ENCODE data around the gene CCNG1. TPM values are rescaled to one million over a fixed set of nuclear protein-coding genes. Genes with fewer than 3 reads are reported as not detected.

Gene CCNG1
- total RNA-seq, 1 donor from 2014 or later, result 202 TPM

DNA sequence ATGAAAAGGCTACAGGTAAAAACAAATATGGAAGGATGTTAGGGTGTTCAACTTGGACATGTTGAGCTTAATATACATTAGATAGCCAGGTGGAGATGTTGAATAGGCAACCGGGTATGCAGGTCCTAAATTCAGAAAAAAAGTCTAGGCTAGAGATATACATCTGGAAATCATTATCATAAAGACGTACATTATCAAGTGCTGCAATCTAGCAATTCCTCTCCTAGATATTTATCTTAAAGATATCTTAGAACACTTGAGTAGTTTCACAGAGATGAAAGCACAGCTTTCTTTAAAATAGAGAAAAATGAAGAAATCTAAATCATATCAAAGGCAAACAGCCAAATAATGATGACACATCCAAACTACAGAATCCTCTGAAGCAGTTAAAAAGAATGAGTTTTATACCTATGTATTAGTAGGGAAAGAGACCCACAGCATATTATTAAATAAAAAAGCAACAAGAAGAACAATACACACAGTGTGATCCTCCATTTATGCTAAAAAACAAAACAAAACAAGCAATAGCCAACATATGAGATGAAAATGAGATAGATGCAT is 18.7 kb downstream of the CCNG1 start:
- no peak overlapping the region for H3K27ac Mint-ChIP-seq (ENCODE audit: unreplicated experiment)
- TF ChIP-seq CTCF (conservative IDR thresholded peaks at IDR 0.05), result no peak

DNA sequence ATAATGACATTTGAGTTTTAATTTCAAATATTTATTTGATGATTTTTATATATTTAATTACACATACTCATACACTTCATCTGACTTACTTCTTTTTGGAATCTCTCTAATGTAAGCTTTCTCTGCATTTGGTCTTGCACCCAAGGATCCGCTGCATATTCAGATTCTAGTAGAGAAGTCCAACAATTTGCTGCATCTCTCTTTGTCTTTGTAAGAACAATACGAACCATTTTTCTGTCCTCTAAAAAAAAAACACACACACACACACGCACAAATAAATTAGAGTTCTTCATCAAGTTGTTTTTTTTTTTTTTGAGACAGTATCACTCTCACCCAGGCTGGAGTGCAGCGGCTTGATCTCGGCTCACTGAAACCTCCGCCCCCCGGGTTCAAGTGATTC is 19.4 kb downstream of the CCNG1 start:
- no peak overlapping the region for H3K27ac Mint-ChIP-seq (ENCODE audit: unreplicated experiment)

More for the DNA sequence above, 18.7 kb downstream of the CCNG1 start:
- peaks cover 4% of the 10 kb centered on the region for H3K27me3 Mint-ChIP-seq (ENCODE audit: low read depth)
- peaks cover 21% of the 10 kb centered on the region for H3K36me3 Mint-ChIP-seq (ENCODE audit: low read depth)
- H3K4me3 Mint-ChIP-seq, result peak overlapping the region; percentile 78
- H3K4me1 Mint-ChIP-seq, result peaks cover 28% of the 10 kb centered on the region
- peaks cover 2% of the 10 kb centered on the region for H3K9me3 Mint-ChIP-seq
- DNase-seq (ENCODE audit: low read depth, low spot score), result no peak

DNA sequence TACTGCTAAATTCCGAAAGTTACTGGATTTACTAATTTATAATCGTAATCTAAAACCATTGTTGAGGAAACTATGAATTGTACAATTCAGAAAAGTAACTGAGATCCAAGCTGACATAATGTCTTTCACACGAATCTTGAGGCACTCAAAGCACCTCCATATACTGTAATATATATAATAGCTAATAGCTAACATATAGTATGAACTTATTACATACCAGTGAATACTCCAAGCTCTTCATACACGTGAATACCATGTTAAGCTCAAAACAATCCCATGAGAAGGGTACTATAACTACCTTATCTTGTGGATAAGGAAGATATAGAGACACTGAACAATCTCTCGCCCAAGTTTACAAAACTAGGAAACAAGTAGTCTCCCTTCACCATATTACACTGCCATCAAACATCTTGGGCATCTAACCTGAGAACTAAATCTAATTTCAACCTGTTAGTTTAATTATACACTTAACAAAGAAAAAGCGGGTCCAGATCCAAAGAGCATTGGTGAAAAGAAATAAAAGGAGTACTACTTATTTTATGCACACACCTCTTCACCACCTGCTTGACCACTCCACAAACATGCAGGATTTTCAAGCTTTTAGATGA is 21.5 kb downstream of the CCNG1 start:
- H3K27ac Mint-ChIP-seq (ENCODE audit: unreplicated experiment), result peak overlapping the region; percentile 100
- H3K36me3 Mint-ChIP-seq (ENCODE audit: low read depth), result peaks cover 16% of the 10 kb centered on the region
- H3K27me3 Mint-ChIP-seq (ENCODE audit: low read depth), result peaks cover 4% of the 10 kb centered on the region
- peak overlapping the region; percentile 96 for H3K4me3 Mint-ChIP-seq
- TF ChIP-seq CTCF (conservative IDR thresholded peaks at IDR 0.05), result no peak
- peaks cover 2% of the 10 kb centered on the region for H3K9me3 Mint-ChIP-seq
- no peak for DNase-seq (ENCODE audit: low read depth, low spot score)
- H3K4me1 Mint-ChIP-seq, result peaks cover 44% of the 10 kb centered on the region

More for the DNA sequence above, 19.4 kb downstream of the CCNG1 start:
- Mint-ChIP-seq H3K9me3 (peaks cover 2% of the 10 kb centered on the region), H3K4me1 (peaks cover 32% of the 10 kb centered on the region), H3K4me3 (no peak overlapping the region), H3K27me3 (ENCODE audit: low read depth) (peaks cover 4% of the 10 kb centered on the region), H3K36me3 (ENCODE audit: low read depth) (peaks cover 21% of the 10 kb centered on the region)
- TF ChIP-seq CTCF (conservative IDR thresholded peaks at IDR 0.05), result no peak
- no peak for DNase-seq (ENCODE audit: low read depth, low spot score)

- Mint-ChIP-seq H3K9me3 (peaks cover 2% of the 10 kb centered on the region), H3K4me3 (peak overlapping the region; percentile 96), H3K4me1 (peaks cover 44% of the 10 kb centered on the region), H3K27ac (ENCODE audit: unreplicated experiment) (peak overlapping the region; percentile 100), H3K27me3 (ENCODE audit: low read depth) (peaks cover 4% of the 10 kb centered on the region), H3K36me3 (ENCODE audit: low read depth) (peaks cover 16% of the 10 kb centered on the region)
- TF ChIP-seq CTCF (conservative IDR thresholded peaks at IDR 0.05), result no peak
- no peak for DNase-seq (ENCODE audit: low read depth, low spot score)
Observed at GRCh38 chr5:163459462-163459818, 22.0 kb downstream of the CCNG1 start.

- peak; percentile 46 for TF ChIP-seq CTCF (conservative IDR thresholded peaks at IDR 0.05)
- Mint-ChIP-seq H3K36me3 (ENCODE audit: low read depth) (peaks cover 17% of the 10 kb centered on the region), H3K4me1 (peaks cover 47% of the 10 kb centered on the region), H3K9me3 (peaks cover 2% of the 10 kb centered on the region), H3K27ac (ENCODE audit: unreplicated experiment) (peak within 1 kb of the TSS; percentile 100), H3K4me3 (peak within 1 kb of the TSS; percentile 96), H3K27me3 (ENCODE audit: low read depth) (peaks cover 4% of the 10 kb centered on the region)
- peak; percentile 93 for DNase-seq (ENCODE audit: low read depth, low spot score)
Observed at GRCh38 chr5:163459819-163460561, 22.6 kb downstream of the CCNG1 start, which contains the start of gene NUDCD2. Gene NUDCD2 (minus strand): TSS chr5:163460102. CDS start chr5:163460050, 52 bp downstream.
